HG03175 (cell line): ENCODE data around the gene TMEM217.

Source experiments
- ATAC-seq: cut with Tn5 transposase; IDR thresholded peaks from one replicate; pipeline ENCODE4 v1.9.1; 2021; ENCODE audit warnings: mild to moderate bottlenecking, moderate library complexity; ENCODE audit not compliant: unreplicated experiment

TMEM217 gene

GRCh38 chr6:37244430-37245310 lies 13.3 kb downstream of the TMEM217 start:
- ATAC-seq = no peak

GRCh38 chr6:37243816-37244370 lies 14.1 kb downstream of the TMEM217 start:
- no peak for ATAC-seq

GRCh38 chr6:37243131-37243815 lies 14.7 kb downstream of the TMEM217 start:
- no peak for ATAC-seq

- ATAC-seq = no peak
Measured at GRCh38 chr6:37242429-37243052, 15.4 kb downstream of the TMEM217 start.

- no peak for ATAC-seq
Measured at GRCh38 chr6:37241775-37242428, 16.0 kb downstream of the TMEM217 start.

- no peak for ATAC-seq
Measured at GRCh38 chr6:37241131-37241530, 16.8 kb downstream of the TMEM217 start.

GRCh38 chr6:37239950-37240713 lies 17.8 kb downstream of the TMEM217 start:
- peak; percentile 55 for ATAC-seq

GRCh38 chr6:37239526-37239925 lies 18.4 kb downstream of the TMEM217 start:
- no peak for ATAC-seq

GRCh38 chr6:37238381-37238780 lies 19.6 kb downstream of the TMEM217 start:
- no peak for ATAC-seq

GRCh38 chr6:37237789-37238188 lies 20.2 kb downstream of the TMEM217 start:
- ATAC-seq = no peak

GRCh38 chr6:37236921-37237320 lies 21.0 kb downstream of the TMEM217 start:
- ATAC-seq = no peak

- ATAC-seq = no peak
Measured at GRCh38 chr6:37233541-37233940, 24.4 kb downstream of the TMEM217 start.

- ATAC-seq = no peak
Measured at GRCh38 chr6:37232430-37233017, 25.4 kb downstream of the TMEM217 start.

- ATAC-seq = no peak
Measured at GRCh38 chr6:37230104-37230503, 27.8 kb downstream of the TMEM217 start.

GRCh38 chr6:37225350-37226169 lies 32.4 kb downstream of the TMEM217 start:
- no peak for ATAC-seq

GRCh38 chr6:37222992-37223391 lies 35.0 kb downstream of the TMEM217 start:
- ATAC-seq = no peak

- ATAC-seq = peak; percentile 87
Measured at GRCh38 chr6:37222125-37222967, 35.6 kb downstream of the TMEM217 start.

GRCh38 chr6:37221585-37222124 lies 36.3 kb downstream of the TMEM217 start:
- ATAC-seq = peak; percentile 9
